Fibroblast of lung (primary cell): Measurements from ENCODE around the gene GTPBP2. TPM values are rescaled to one million over a fixed set of nuclear protein-coding genes. Genes with fewer than 3 reads are reported as not detected.

ENCODE experiments used
- DNase-seq, 2 donors: peaks; one replicate each; pipeline versions ENCODE4 v3.0.0 to v3.0.0-alpha.2; 2010; ENCODE audit warnings: low read depth in 2 of 2
- H2AFZ ChIP-seq: 2 replicates; pipeline ENCODE4 v1.5.1; 2012; ENCODE audit warnings: low read length, control low read depth, inconsistent platforms
- H3K27ac ChIP-seq: 2 replicates; pipeline ENCODE4 v1.5.1; 2011; ENCODE audit warnings: low read length, control low read depth; ENCODE audit not compliant: insufficient read depth
- H3K27me3 ChIP-seq: 2 replicates; pipeline ENCODE4 v1.5.1; 2011; ENCODE audit warnings: mild to moderate bottlenecking, low read length; ENCODE audit not compliant: control insufficient read depth, insufficient read depth
- H3K36me3 ChIP-seq: 2 replicates; pipeline ENCODE4 v1.5.1; 2011; ENCODE audit warnings: low read length; ENCODE audit not compliant: control insufficient read depth, insufficient read depth
- H3K4me1 ChIP-seq: 2 replicates; pipeline ENCODE4 v1.5.1; 2011; ENCODE audit warnings: low read length; ENCODE audit not compliant: control insufficient read depth, insufficient read depth; ENCODE audit errors: extremely low read depth
- H3K4me2 ChIP-seq: 2 replicates; pipeline ENCODE4 v1.5.1; 2011; ENCODE audit warnings: low read length, control low read depth; ENCODE audit not compliant: insufficient read depth; ENCODE audit errors: extremely low read depth
- H3K4me3 ChIP-seq, 4 experiments: fragments of 200-600 bp in 1 of 4; sonication (generic) in 1 of 4; replicated peaks in 1 of 4; 2 replicates each; pipeline ENCODE4 v1.5.1; 2011 to 2016; ENCODE audit warnings: low read length in 4 of 4, low read depth in 3 of 4, mild to moderate bottlenecking in 3 of 4, control low read depth in 2 of 4, inconsistent platforms in 1 of 4, mixed read lengths in 1 of 4; ENCODE audit not compliant: insufficient read depth in 1 of 4; ENCODE audit errors: control extremely low read depth in 1 of 4
- H3K79me2 ChIP-seq: 2 replicates; pipeline ENCODE4 v1.5.1; 2012; ENCODE audit warnings: mild to moderate bottlenecking, low read length, inconsistent platforms; ENCODE audit not compliant: control insufficient read depth, insufficient read depth
- H3K9ac ChIP-seq: 2 replicates; pipeline ENCODE4 v1.5.1; 2011; ENCODE audit warnings: mild to moderate bottlenecking, low read length, control low read depth; ENCODE audit not compliant: insufficient read depth
- H3K9me3 ChIP-seq: 2 replicates; pipeline ENCODE4 v1.5.1; 2012; ENCODE audit warnings: low read depth, low read length; ENCODE audit not compliant: control insufficient read depth, insufficient read depth
- H4K20me1 ChIP-seq: 2 replicates; pipeline ENCODE4 v1.5.1; 2011; ENCODE audit warnings: low read length; ENCODE audit not compliant: control insufficient read depth, insufficient read depth; ENCODE audit errors: extremely low read depth
- CTCF ChIP-seq, 2 donors: IDR thresholded peaks in 1 of 2; conservative IDR thresholded peaks in 1 of 2; 1 replicate in 1 of 2; 2 replicates in 1 of 2; pipeline ENCODE4 v1.5.1; 2011 to 2012; ENCODE audit warnings: low read length in 2 of 2, control low read depth in 1 of 2, inconsistent platforms in 1 of 2, low read depth in 1 of 2, mild to moderate bottlenecking in 1 of 2
- EZH2 ChIP-seq: IDR thresholded peaks from 2 replicates; pipeline ENCODE4 v1.5.1; 2012; ENCODE audit warnings: low read length, control low read depth, mild to moderate bottlenecking; ENCODE audit errors: missing control alignments
- polyA plus RNA-seq, 2 donors: library from polyadenylated mRNA; depleted of rRNA in 1 of 2; stranded (reverse) in 1 of 2; unstranded in 1 of 2; fragments of >200 nt; gene quantifications; 2 replicates each; pipeline ENCODE4 v1.2.1, GENCODE V29; 2011 to 2012; ENCODE audit warnings: missing spikeins in 1 of 2
- total RNA-seq: library from RNA; depleted of rRNA; stranded (reverse); fragments of >200 nt; gene quantifications from 2 replicates; pipeline ENCODE4 v1.2.1, GENCODE V29; 2014

Gene GTPBP2
- total and polyA plus RNA-seq, 2 donors (not counting 1 experiment from before 2014, with no cell fraction given): 45.2 to 174 TPM

- H3K27ac ChIP-seq: no peak overlapping the region
- H3K4me1 ChIP-seq: no peaks in the 10 kb centered on the region
- no peak overlapping the region for H3K9ac ChIP-seq
- no peaks in the 10 kb centered on the region for H3K79me2 ChIP-seq
- no peaks in the 10 kb centered on the region for H3K36me3 ChIP-seq
- no peak overlapping the region for H3K4me3 ChIP-seq
- H4K20me1 ChIP-seq: no peaks in the 10 kb centered on the region
- H2AFZ ChIP-seq: no peak overlapping the region
- no peak for DNase-seq
- no peak overlapping the region for H3K4me2 ChIP-seq
- no peaks in the 10 kb centered on the region for H3K9me3 ChIP-seq
- no peaks in the 10 kb centered on the region for H3K27me3 ChIP-seq
- TF ChIP-seq CTCF (conservative IDR thresholded peaks at IDR 0.05 in 1 of 2, IDR thresholded peaks at IDR 0.05 in 1 of 2; ENCODE audit: low read depth in 1 of 2, low read length in 2 of 2): no peak
Observed at GRCh38 chr6:43648248-43648647, 19.2 kb upstream of the GTPBP2 start.

GRCh38 chr6:43647613-43648012 is 18.5 kb upstream of the GTPBP2 start:
- Histone ChIP-seq H3K36me3 (no peaks in the 10 kb centered on the region), H3K4me2 (no peak overlapping the region), H2AFZ (no peak overlapping the region), H4K20me1 (no peaks in the 10 kb centered on the region), H3K27me3 (no peaks in the 10 kb centered on the region), H3K4me1 (no peaks in the 10 kb centered on the region), H3K9ac (no peak overlapping the region), H3K27ac (no peak overlapping the region), H3K79me2 (no peaks in the 10 kb centered on the region), H3K9me3 (no peaks in the 10 kb centered on the region), H3K4me3 (no peak overlapping the region)
- no peak for DNase-seq
- TF ChIP-seq EZH2: no peak
- no peak for TF ChIP-seq CTCF (conservative IDR thresholded peaks at IDR 0.05 in 1 of 2, IDR thresholded peaks at IDR 0.05 in 1 of 2; ENCODE audit: low read depth in 1 of 2, low read length in 2 of 2)

DNA sequence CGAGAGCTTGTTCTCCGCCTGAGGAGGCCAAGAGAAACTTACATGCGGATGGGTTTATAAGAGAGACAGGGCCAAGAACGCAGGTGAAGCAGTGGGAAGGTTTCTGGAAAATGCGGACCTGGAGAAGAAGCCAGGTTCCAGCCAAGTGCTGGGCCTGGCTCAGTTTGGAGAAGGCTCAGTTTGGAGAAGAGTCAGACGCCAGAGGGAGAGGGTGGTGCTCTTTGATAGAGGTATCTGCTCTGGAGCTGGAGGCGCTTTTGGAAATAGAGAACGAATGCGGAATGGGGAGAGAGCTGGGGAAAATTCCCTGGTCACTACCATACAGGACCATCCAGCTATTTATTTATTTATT is 16.5 kb upstream of the GTPBP2 start:
- no peak for TF ChIP-seq CTCF (conservative IDR thresholded peaks at IDR 0.05 in 1 of 2, IDR thresholded peaks at IDR 0.05 in 1 of 2; ENCODE audit: low read depth in 1 of 2, low read length in 2 of 2)
- no peak for TF ChIP-seq EZH2
- peak overlapping the region; percentile 7 to 60 (median 50) for H3K4me3 ChIP-seq

More for the DNA sequence above, 16.5 kb upstream of the GTPBP2 start:
- Histone ChIP-seq H2AFZ (peak overlapping the region; percentile 53), H3K4me1 (no peaks in the 10 kb centered on the region), H3K4me2 (peak overlapping the region; percentile 44), H4K20me1 (no peaks in the 10 kb centered on the region), H3K36me3 (peaks cover 2% of the 10 kb centered on the region), H3K9ac (no peak overlapping the region), H3K27me3 (no peaks in the 10 kb centered on the region), H3K27ac (no peak overlapping the region), H3K9me3 (no peaks in the 10 kb centered on the region), H3K79me2 (no peaks in the 10 kb centered on the region)
- DNase-seq: no peak
